Measurements from ENCODE around the gene PPP6R3.

The PPP6R3 gene

GRCh38 chr11:68651985-68652682 is 191.6 kb downstream of the PPP6R3 start:
- H3K4me3 ChIP-seq (ENCODE audit: low read length): no peak overlapping the region
- TF ChIP-seq CTCF (conservative IDR thresholded peaks at IDR 0.05; ENCODE audit: low read depth, low read length): no peak
- DNase-seq (ENCODE audit: low read depth): no peak

- no peak overlapping the region for H3K4me3 ChIP-seq (ENCODE audit: low read length)
- no peak for TF ChIP-seq CTCF (conservative IDR thresholded peaks at IDR 0.05; ENCODE audit: low read depth, low read length)
- DNase-seq (ENCODE audit: low read depth): no peak
Measured at GRCh38 chr11:68652683-68653156, 192.2 kb downstream of the PPP6R3 start.

GRCh38 chr11:68653486-68654430 is 193.2 kb downstream of the PPP6R3 start:
- DNase-seq (ENCODE audit: low read depth): no peak
- no peak overlapping the region for H3K4me3 ChIP-seq (ENCODE audit: low read length)
- no peak for TF ChIP-seq CTCF (conservative IDR thresholded peaks at IDR 0.05; ENCODE audit: low read depth, low read length)

GRCh38 chr11:68654978-68655377 is 194.4 kb downstream of the PPP6R3 start:
- TF ChIP-seq CTCF (conservative IDR thresholded peaks at IDR 0.05; ENCODE audit: low read depth, low read length): no peak
- no peak overlapping the region for H3K4me3 ChIP-seq (ENCODE audit: low read length)

GRCh38 chr11:68655406-68655805 is 194.9 kb downstream of the PPP6R3 start:
- no peak overlapping the region for H3K4me3 ChIP-seq (ENCODE audit: low read length)
- no peak for DNase-seq (ENCODE audit: low read depth)
- TF ChIP-seq CTCF (conservative IDR thresholded peaks at IDR 0.05; ENCODE audit: low read depth, low read length): no peak

More at GRCh38 chr11:68654978-68655377, 194.4 kb downstream of the PPP6R3 start:
- no peak for DNase-seq (ENCODE audit: low read depth)

- DNase-seq (ENCODE audit: low read depth): no peak
- TF ChIP-seq CTCF (conservative IDR thresholded peaks at IDR 0.05; ENCODE audit: low read depth, low read length): no peak
- no peak overlapping the region for H3K4me3 ChIP-seq (ENCODE audit: low read length)
Measured at GRCh38 chr11:68655806-68656205, 195.3 kb downstream of the PPP6R3 start.
